GM23338 (cell line): Measurements from ENCODE around the gene ODF4. TPM values are rescaled to one million over a fixed set of nuclear protein-coding genes. Genes with fewer than 3 reads are reported as not detected.

Source experiments
- ATAC-seq: fragments of 200-7000 bp; cut with Tn5 transposase; 3 replicates; pipeline ENCODE4 v1.9.1; 2020
- DNase-seq: peaks from one replicate; pipeline ENCODE4 v3.0.0-alpha.2; 2015; ENCODE audit warnings: low spot score
- H2AFZ ChIP-seq: fragments of 200-600 bp; sonication (generic); 2 replicates; pipeline ENCODE4 v1.8.0; 2016; ENCODE audit warnings: antibody characterized with exemption, mild to moderate bottlenecking, moderate library complexity
- H3F3A ChIP-seq: fragments of 200-600 bp; sonication (generic); replicated peaks from 2 replicates; pipeline ENCODE4 v1.8.0; 2017; ENCODE audit warnings: antibody characterized with exemption, mixed run types, low read depth
- H3K27ac ChIP-seq: fragments of 200-600 bp; sonication (generic); 2 replicates; pipeline ENCODE4 v1.6.1; 2016; ENCODE audit warnings: low read depth
- H3K27me3 ChIP-seq: fragments of 200-600 bp; sonication (generic); 2 replicates; pipeline ENCODE4 v1.8.0; 2016; ENCODE audit warnings: mild to moderate bottlenecking, mixed run types, moderate library complexity; ENCODE audit not compliant: insufficient read depth
- H3K36me3 ChIP-seq: fragments of 200-600 bp; sonication (generic); 2 replicates; pipeline ENCODE4 v1.8.0; 2016; ENCODE audit warnings: mild to moderate bottlenecking; ENCODE audit not compliant: insufficient read depth
- H3K4me1 ChIP-seq: fragments of 200-600 bp; sonication (generic); 2 replicates; pipeline ENCODE4 v1.8.0; 2016; ENCODE audit warnings: mild to moderate bottlenecking, moderate library complexity; ENCODE audit not compliant: insufficient read depth
- H3K4me2 ChIP-seq: fragments of 200-600 bp; sonication (generic); 2 replicates; pipeline ENCODE4 v1.7.1; 2017; ENCODE audit warnings: mixed run types
- H3K4me3 ChIP-seq: fragments of 200-600 bp; sonication (generic); 2 replicates; pipeline ENCODE4 v1.6.1; 2016; ENCODE audit warnings: mixed run types
- H3K79me2 ChIP-seq: fragments of 200-600 bp; sonication (generic); replicated peaks from 2 replicates; pipeline ENCODE4 v1.8.0; 2017; ENCODE audit warnings: mild to moderate bottlenecking; ENCODE audit not compliant: insufficient read depth
- H3K9me2 ChIP-seq: fragments of 200-600 bp; sonication (generic); 2 replicates; pipeline ENCODE4 v1.8.0; 2017; ENCODE audit not compliant: insufficient read depth
- H4K20me1 ChIP-seq: fragments of 200-600 bp; sonication (generic); replicated peaks from 2 replicates; pipeline ENCODE4 v1.8.0; 2017; ENCODE audit warnings: mild to moderate bottlenecking; ENCODE audit not compliant: insufficient read depth
- H3K27ac Mint-ChIP-seq: 2 replicates; pipeline ENCODE4 v1.8.0; 2020; ENCODE audit warnings: inconsistent platforms, mild to moderate bottlenecking, moderate library complexity, mixed read lengths
- H3K27me3 Mint-ChIP-seq: 3 replicates; pipeline ENCODE4 v1.8.0; 2022; ENCODE audit warnings: low read depth, mild to moderate bottlenecking, moderate library complexity, mixed read lengths, inconsistent platforms; ENCODE audit not compliant: insufficient read depth, poor library complexity
- H3K36me3 Mint-ChIP-seq: 3 replicates; pipeline ENCODE4 v1.8.0; 2021; ENCODE audit warnings: low read depth, mild to moderate bottlenecking, inconsistent platforms, moderate library complexity, mixed read lengths
- H3K4me1 Mint-ChIP-seq: 3 replicates; pipeline ENCODE4 v1.8.0; 2020; ENCODE audit warnings: mild to moderate bottlenecking, inconsistent platforms, mixed read lengths
- H3K4me3 Mint-ChIP-seq: 3 replicates; pipeline ENCODE4 v1.8.0; 2021; ENCODE audit warnings: moderate library complexity, mild to moderate bottlenecking, inconsistent platforms, mixed read lengths
- H3K9me3 Mint-ChIP-seq: 3 replicates; pipeline ENCODE4 v1.8.0; 2020; ENCODE audit warnings: moderate library complexity, mild to moderate bottlenecking, inconsistent platforms, mixed read lengths
- CREB1 ChIP-seq: fragments of 250-450 bp; sonication (Bioruptor Pico); IDR thresholded peaks from 2 replicates; pipeline ENCODE4 v1.5.0; 2020; ENCODE audit warnings: low read depth, mild to moderate bottlenecking, moderate library complexity
- CTCF ChIP-seq, 2 experiments: fragments of 200-600 bp in 1 of 2; sonication (generic) in 1 of 2; conservative IDR thresholded peaks; 2 replicates each; pipeline versions ENCODE4 v1.5.1 to v1.6.1; 2016 to 2017; ENCODE audit warnings: antibody characterized with exemption in 2 of 2, low read depth in 2 of 2, mild to moderate bottlenecking in 2 of 2, moderate library complexity in 1 of 2
- ETS1 ChIP-seq: IDR thresholded peaks from 2 replicates; pipeline ENCODE4 v1.6.1; 2016; ENCODE audit warnings: antibody characterized with exemption
- EZH2 ChIP-seq: fragments of 200-600 bp; sonication (generic); IDR thresholded peaks from one replicate; pipeline ENCODE4 v1.8.0; 2017; ENCODE audit warnings: antibody characterized with exemption, mild to moderate bottlenecking, low read depth; ENCODE audit not compliant: unreplicated experiment
- EZH2phosphoT487 ChIP-seq: fragments of 200-600 bp; sonication (generic); IDR thresholded peaks from one replicate; pipeline ENCODE4 v1.8.1; 2018; ENCODE audit warnings: antibody characterized with exemption; ENCODE audit not compliant: unreplicated experiment
- JUNB ChIP-seq: IDR thresholded peaks from one replicate; pipeline ENCODE4 v1.6.1; 2016; ENCODE audit warnings: antibody characterized with exemption; ENCODE audit not compliant: unreplicated experiment
- ZNF114 ChIP-seq: fragments of 250-450 bp; sonication (Bioruptor Pico); IDR thresholded peaks from 2 replicates; pipeline ENCODE4 v1.5.0; 2020; ENCODE audit warnings: mild to moderate bottlenecking, moderate library complexity
- ZNF331 ChIP-seq: fragments of 250-450 bp; sonication (Bioruptor Pico); IDR thresholded peaks from 2 replicates; pipeline ENCODE4 v1.5.0; 2020; ENCODE audit warnings: low read depth, mild to moderate bottlenecking, moderate library complexity
- ZNF462 ChIP-seq: fragments of 250-450 bp; sonication (Bioruptor Pico); IDR thresholded peaks from 2 replicates; pipeline ENCODE4 v1.5.0; 2020; ENCODE audit warnings: mild to moderate bottlenecking, moderate library complexity
- polyA plus RNA-seq: library from polyadenylated mRNA; unstranded; fragments of >200 nt; fragmentation: Nextera tagmentation; extraction: Ambion mirVana; gene quantifications from 2 replicates; pipeline ENCODE4 v1.2.1, GENCODE V29; 2016
- total RNA-seq: library from RNA; depleted of rRNA; stranded (reverse); fragments of >200 nt; shearing (Covaris generic); gene quantifications from 2 replicates; pipeline ENCODE4 v1.2.3, GENCODE V29; 2014

The ODF4 gene
- total and polyA plus RNA-seq, 2 experiments from 2014 or later = not detected

GRCh38 chr17:8292639-8293395, 46.8 kb upstream of the ODF4 start:
- no peak overlapping the region for H3K27ac Mint-ChIP-seq
- no peak overlapping the region for H2AFZ ChIP-seq
- DNase-seq (no peak), ATAC-seq (no peak)
- no peaks in the 10 kb centered on the region for H3K79me2 ChIP-seq
- H3K9me2 ChIP-seq = peaks cover 4% of the 10 kb centered on the region; the same call in 1 of the 2 replicates
- no peaks in the 10 kb centered on the region for H4K20me1 ChIP-seq
- no peaks in the 10 kb centered on the region for H3K27me3 ChIP-seq
- peaks cover 25% of the 10 kb centered on the region for H3K4me1 Mint-ChIP-seq
- TF ChIP-seq ETS1 (no peak), CTCF (conservative IDR thresholded peaks at IDR 0.05; ENCODE audit: low read depth in 2 of 2) (no peak), ZNF331 (CRISPR knock-in tag) (no peak), CREB1 (no peak), JUNB (no peak), ZNF114 (no peak), EZH2phosphoT487 (no peak)
- H3K4me3 ChIP-seq = no peak overlapping the region
- no peak overlapping the region for H3K27ac ChIP-seq
- peaks cover 13% of the 10 kb centered on the region; the same call in 1 of the 2 replicates for H3K4me1 ChIP-seq
- no peaks in the 10 kb centered on the region for H3K36me3 ChIP-seq
- H3K9me3 Mint-ChIP-seq = no peaks in the 10 kb centered on the region; the same call in 2 of the 3 replicates
- no peak overlapping the region; the same call in 2 of the 3 replicates for H3K4me3 Mint-ChIP-seq
- H3K4me2 ChIP-seq = no peak overlapping the region
- H3K27me3 Mint-ChIP-seq = peaks cover 23% of the 10 kb centered on the region
- H3K36me3 Mint-ChIP-seq = no peaks in the 10 kb centered on the region; the same call in 2 of the 3 replicates
- H3F3A ChIP-seq = peaks cover 18% of the 10 kb centered on the region; the same call in 1 of the 2 replicates

- peak overlapping the region; percentile 77 for H3K4me3 Mint-ChIP-seq
- H3K4me1 ChIP-seq = peaks cover 11% of the 10 kb centered on the region; the same call in 1 of the 2 replicates
- peaks cover 23% of the 10 kb centered on the region for H3K27me3 Mint-ChIP-seq
- no peaks in the 10 kb centered on the region for H3K36me3 ChIP-seq
- peak overlapping the region; percentile 89; the same call in 1 of the 2 replicates for H3K4me3 ChIP-seq
- no peak for ATAC-seq
- H3K27ac Mint-ChIP-seq = no peak overlapping the region
- peaks cover 23% of the 10 kb centered on the region for H3K4me1 Mint-ChIP-seq
- no peaks in the 10 kb centered on the region for H3K79me2 ChIP-seq
- H3K9me3 Mint-ChIP-seq = no peaks in the 10 kb centered on the region; the same call in 2 of the 3 replicates
- no peak for DNase-seq
- no peak overlapping the region for H2AFZ ChIP-seq
- H3K27ac ChIP-seq = no peak overlapping the region
- H3K27me3 ChIP-seq = no peaks in the 10 kb centered on the region
- H4K20me1 ChIP-seq = no peaks in the 10 kb centered on the region
- peak overlapping the region; percentile 84 for H3K4me2 ChIP-seq
- H3K36me3 Mint-ChIP-seq = no peaks in the 10 kb centered on the region; the same call in 2 of the 3 replicates
- peaks cover 4% of the 10 kb centered on the region; the same call in 1 of the 2 replicates for H3K9me2 ChIP-seq
- H3F3A ChIP-seq = peaks cover 18% of the 10 kb centered on the region; the same call in 1 of the 2 replicates
- TF ChIP-seq EZH2 = no peak
- no peak for TF ChIP-seq ZNF462 (CRISPR knock-in tag)
- no peak for TF ChIP-seq CTCF (conservative IDR thresholded peaks at IDR 0.05; ENCODE audit: low read depth in 2 of 2)
- no peak for TF ChIP-seq ZNF114
Observed at GRCh38 chr17:8294361-8294760, 45.3 kb upstream of the ODF4 start.
